Spleen (tissue), 7 donors: ENCODE results near the gene CIB4.

Source experiments
- POLR2A ChIP-seq, 3 donors: fragments of 450-650 bp; IDR thresholded peaks; one replicate each; pipeline ENCODE4 v1.5.1; 2017; ENCODE audit warnings: antibody characterized with exemption in 3 of 3, mild to moderate bottlenecking in 1 of 3
- TF ChIP-seq, protein P1 (sequence below), 11 experiments: fragments of 200-600 bp in 7 of 11; fragments of 450-650 bp in 4 of 11; sonication (generic) in 4 of 11; IDR thresholded peaks in 8 of 11; conservative IDR thresholded peaks in 3 of 11; 1 replicate in 7 of 11; 2 replicates in 4 of 11; pipeline versions ENCODE4 v1.4.0 to v1.8.0; 2016 to 2021; ENCODE audit warnings: antibody characterized with exemption in 11 of 11, inconsistent platforms in 4 of 11, mild to moderate bottlenecking in 1 of 11
- donor health status: DM: no; HTN: no; CAD: no; lungs with moderate emphysema.
- donor health status: DM: no; HTN: no; CAD: no.
- donor health status: DM: no; HTN: no; CAD: no.

DNA sequence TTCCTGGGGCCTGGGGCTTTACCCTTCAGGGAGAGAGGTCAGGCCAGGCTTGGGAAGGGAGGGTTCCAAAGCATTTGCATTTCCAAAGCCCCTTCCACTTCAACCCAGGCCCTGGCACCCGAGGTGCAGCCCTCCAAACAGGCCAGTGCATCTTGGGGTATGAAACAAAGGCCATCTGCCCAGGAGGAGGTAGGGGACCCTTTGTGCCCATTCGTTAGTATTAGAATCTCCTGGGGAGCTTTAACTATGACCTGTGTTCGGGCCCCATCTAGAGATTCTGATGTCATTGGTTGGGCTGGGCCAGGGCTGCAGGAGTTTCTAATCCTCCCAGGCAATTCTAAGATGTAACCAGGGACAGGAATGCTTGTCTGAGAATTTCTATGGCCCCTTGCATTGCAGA is 73.6 kb downstream of the CIB4 start:
- TF ChIP-seq, protein P1, sequence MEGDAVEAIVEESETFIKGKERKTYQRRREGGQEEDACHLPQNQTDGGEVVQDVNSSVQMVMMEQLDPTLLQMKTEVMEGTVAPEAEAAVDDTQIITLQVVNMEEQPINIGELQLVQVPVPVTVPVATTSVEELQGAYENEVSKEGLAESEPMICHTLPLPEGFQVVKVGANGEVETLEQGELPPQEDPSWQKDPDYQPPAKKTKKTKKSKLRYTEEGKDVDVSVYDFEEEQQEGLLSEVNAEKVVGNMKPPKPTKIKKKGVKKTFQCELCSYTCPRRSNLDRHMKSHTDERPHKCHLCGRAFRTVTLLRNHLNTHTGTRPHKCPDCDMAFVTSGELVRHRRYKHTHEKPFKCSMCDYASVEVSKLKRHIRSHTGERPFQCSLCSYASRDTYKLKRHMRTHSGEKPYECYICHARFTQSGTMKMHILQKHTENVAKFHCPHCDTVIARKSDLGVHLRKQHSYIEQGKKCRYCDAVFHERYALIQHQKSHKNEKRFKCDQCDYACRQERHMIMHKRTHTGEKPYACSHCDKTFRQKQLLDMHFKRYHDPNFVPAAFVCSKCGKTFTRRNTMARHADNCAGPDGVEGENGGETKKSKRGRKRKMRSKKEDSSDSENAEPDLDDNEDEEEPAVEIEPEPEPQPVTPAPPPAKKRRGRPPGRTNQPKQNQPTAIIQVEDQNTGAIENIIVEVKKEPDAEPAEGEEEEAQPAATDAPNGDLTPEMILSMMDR (IDR thresholded peaks at IDR 0.05 in 8 of 11, conservative IDR thresholded peaks at IDR 0.05 in 3 of 11) = no peak
- TF ChIP-seq POLR2A (IDR thresholded peaks at IDR 0.05) = no peak
